PC-9 (cell line): ENCODE data around the gene CNTNAP5.

ENCODE experiments used
- EZH2 ChIP-seq: fragments of 200-600 bp; sonication (generic); IDR thresholded peaks from 2 replicates; pipeline ENCODE4 v1.8.0; 2017; ENCODE audit warnings: antibody characterized with exemption, low read depth
- TF ChIP-seq, protein P1 (sequence below): fragments of 200-600 bp; sonication (generic); conservative IDR thresholded peaks from 2 replicates; pipeline ENCODE4 v1.6.1; 2017; ENCODE audit warnings: mixed run types, antibody characterized with exemption, mild to moderate bottlenecking, moderate library complexity

DNA sequence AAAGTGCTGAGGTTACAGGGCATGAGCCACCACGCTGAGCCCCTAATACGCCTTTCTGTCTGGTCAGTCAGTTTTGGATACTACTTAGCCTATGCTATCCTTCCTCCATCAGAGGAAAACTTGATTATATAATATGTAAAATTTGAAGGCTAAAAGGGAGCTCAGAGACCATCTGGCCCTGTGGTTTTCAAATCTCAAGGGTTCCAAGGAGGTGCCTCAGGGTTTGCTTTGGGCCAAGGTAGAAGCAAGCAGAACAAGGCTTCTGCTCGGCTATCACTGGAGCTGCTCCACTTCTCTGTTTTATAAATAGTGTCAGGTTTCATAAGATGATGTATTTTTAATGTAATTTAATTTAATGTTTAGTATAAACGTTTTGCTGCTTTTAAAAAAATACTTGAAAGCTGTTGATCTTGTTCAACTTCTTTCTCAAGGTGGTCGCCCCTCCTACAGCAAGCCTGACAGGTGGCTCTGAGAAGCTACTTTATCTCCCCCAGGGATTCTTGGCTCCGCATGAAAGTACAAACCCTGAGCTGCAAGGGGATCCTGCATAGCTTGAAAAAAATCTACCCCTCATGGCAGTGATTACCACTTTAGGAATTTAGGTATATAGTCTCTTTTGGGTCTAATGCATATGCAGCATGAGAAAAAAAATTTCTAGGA lies 290.3 kb downstream of the CNTNAP5 start:
- TF ChIP-seq, protein P1, sequence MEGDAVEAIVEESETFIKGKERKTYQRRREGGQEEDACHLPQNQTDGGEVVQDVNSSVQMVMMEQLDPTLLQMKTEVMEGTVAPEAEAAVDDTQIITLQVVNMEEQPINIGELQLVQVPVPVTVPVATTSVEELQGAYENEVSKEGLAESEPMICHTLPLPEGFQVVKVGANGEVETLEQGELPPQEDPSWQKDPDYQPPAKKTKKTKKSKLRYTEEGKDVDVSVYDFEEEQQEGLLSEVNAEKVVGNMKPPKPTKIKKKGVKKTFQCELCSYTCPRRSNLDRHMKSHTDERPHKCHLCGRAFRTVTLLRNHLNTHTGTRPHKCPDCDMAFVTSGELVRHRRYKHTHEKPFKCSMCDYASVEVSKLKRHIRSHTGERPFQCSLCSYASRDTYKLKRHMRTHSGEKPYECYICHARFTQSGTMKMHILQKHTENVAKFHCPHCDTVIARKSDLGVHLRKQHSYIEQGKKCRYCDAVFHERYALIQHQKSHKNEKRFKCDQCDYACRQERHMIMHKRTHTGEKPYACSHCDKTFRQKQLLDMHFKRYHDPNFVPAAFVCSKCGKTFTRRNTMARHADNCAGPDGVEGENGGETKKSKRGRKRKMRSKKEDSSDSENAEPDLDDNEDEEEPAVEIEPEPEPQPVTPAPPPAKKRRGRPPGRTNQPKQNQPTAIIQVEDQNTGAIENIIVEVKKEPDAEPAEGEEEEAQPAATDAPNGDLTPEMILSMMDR = no peak
- no peak for TF ChIP-seq EZH2
